Measurements from ENCODE around the gene PRKAG1.
A peak's percentile ranks its signal among the peaks of the same experiment; 100 is the strongest.

The PRKAG1 gene

DNA sequence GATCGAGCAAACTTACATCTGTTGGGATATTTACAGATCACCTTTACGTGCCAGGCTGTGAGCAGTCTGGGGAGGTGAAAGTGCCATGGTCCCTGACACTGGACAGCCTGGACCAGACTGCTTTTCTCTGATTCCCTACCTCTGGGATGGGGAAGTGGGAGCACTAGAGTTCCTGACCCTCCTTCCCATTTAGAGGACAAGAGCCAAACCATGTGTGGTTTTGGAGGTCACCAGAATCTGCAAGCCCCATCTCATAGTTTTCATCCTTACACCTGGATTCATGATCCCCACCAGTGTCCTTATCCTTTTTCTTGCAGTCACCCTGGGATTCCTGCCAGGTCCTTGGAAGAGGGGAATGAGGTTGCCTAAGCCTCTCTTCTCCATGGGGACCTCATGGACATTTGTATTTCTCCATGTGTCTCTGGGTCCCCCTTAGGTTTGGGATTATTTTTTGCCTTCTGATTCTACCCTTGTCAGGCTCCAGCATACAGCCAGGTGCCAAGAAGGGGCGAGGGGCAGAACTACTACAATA lies 45.6 kb downstream of the PRKAG1 start:
- no peak for DNase-seq (ENCODE audit: low read depth, low spot score)
- TF ChIP-seq EZH2 (IDR thresholded peaks at IDR 0.05) (no peak), FOXP2 (optimal IDR thresholded peaks at IDR 0.05; ENCODE audit: control extremely low read depth, extremely low read length, insufficient read depth) (no peak), POLR2AphosphoS5 (IDR thresholded peaks at IDR 0.05; ENCODE audit: borderline replicate concordance, low read depth, low read length) (no peak)
- no peak overlapping the region for H3K27ac ChIP-seq
- no peak overlapping the region for H3K4me3 ChIP-seq
- H3K9ac ChIP-seq (ENCODE audit: insufficient read length), result no peak overlapping the region
- H3K9me3 ChIP-seq (ENCODE audit: low read depth, low read length), result no peaks in the 10 kb centered on the region
- H3K36me3 ChIP-seq (ENCODE audit: insufficient read depth, low read length), result no peaks in the 10 kb centered on the region

GRCh38 chr12:48972213-48972951 lies 46.2 kb downstream of the PRKAG1 start:
- TF ChIP-seq EZH2 (IDR thresholded peaks at IDR 0.05), result no peak
- no peak for TF ChIP-seq POLR2AphosphoS5 (IDR thresholded peaks at IDR 0.05; ENCODE audit: borderline replicate concordance, low read depth, low read length)
- TF ChIP-seq FOXP2 (optimal IDR thresholded peaks at IDR 0.05; ENCODE audit: control extremely low read depth, extremely low read length, insufficient read depth), result no peak
- no peak overlapping the region for H3K27ac ChIP-seq
- H3K9me3 ChIP-seq (ENCODE audit: low read depth, low read length), result no peaks in the 10 kb centered on the region
- no peak for DNase-seq (ENCODE audit: low read depth, low spot score)
- no peak overlapping the region for H3K9ac ChIP-seq (ENCODE audit: insufficient read length)
- no peaks in the 10 kb centered on the region for H3K36me3 ChIP-seq (ENCODE audit: insufficient read depth, low read length)
- H3K4me3 ChIP-seq, result peak overlapping the region; percentile 91

- peak overlapping the region; percentile 91 for H3K4me3 ChIP-seq
- no peaks in the 10 kb centered on the region for H3K9me3 ChIP-seq (ENCODE audit: low read depth, low read length)
- H3K27ac ChIP-seq, result no peak overlapping the region
- H3K36me3 ChIP-seq (ENCODE audit: insufficient read depth, low read length), result no peaks in the 10 kb centered on the region
- DNase-seq (ENCODE audit: low read depth, low spot score), result no peak
- TF ChIP-seq POLR2AphosphoS5 (IDR thresholded peaks at IDR 0.05; ENCODE audit: borderline replicate concordance, low read depth, low read length) (no peak), EZH2 (IDR thresholded peaks at IDR 0.05) (no peak), FOXP2 (optimal IDR thresholded peaks at IDR 0.05; ENCODE audit: control extremely low read depth, extremely low read length, insufficient read depth) (no peak)
- peak overlapping the region; percentile 73 for H3K9ac ChIP-seq (ENCODE audit: insufficient read length)
Measured at GRCh38 chr12:48970702-48971334, 47.8 kb downstream of the PRKAG1 start.

DNA sequence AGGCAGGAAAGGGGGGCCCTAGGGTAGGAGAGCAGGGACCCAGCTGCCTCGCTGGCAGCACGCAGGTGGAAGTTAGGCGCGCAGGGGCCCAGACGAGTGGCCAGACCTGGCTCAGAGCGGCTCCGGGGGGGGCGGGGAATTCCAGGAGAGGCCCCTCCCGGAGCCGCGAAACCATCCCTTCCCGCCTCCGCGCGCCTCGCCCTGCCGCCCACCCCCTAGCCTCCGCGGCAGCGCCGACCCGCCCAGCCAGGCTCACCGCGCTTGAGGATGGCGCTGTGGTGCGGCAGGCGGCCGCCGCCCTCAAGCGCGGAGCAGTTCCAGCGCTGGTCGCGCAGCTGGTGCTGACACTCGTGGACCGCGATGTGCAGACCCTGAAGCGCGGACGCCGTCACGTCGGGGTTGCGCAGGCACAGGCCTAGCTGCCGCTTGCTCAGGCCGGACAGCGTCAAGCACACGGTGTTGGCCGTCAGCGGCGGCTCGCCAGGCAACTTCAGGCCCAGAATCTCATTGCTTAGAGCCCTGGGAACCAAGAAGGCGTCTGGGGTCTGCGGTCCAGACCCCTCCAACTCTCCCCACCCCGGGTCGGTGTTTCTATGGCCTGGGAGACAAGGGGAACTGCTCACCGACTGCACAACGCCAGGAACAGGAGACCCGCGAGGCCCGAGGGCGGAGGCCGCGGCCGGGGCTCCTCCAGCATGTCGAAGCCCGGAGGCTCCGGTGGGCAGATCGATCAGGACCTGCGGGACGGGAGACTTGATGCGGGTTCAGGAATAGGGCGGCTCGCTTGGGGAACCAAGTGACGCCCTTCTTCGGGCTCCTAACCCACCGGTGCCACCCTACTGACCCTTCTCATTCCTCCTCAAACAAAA lies 48.5 kb downstream of the PRKAG1 start:
- no peak for TF ChIP-seq EZH2 (IDR thresholded peaks at IDR 0.05)
- no peak for TF ChIP-seq FOXP2 (optimal IDR thresholded peaks at IDR 0.05; ENCODE audit: control extremely low read depth, extremely low read length, insufficient read depth)
- TF ChIP-seq POLR2AphosphoS5 (IDR thresholded peaks at IDR 0.05; ENCODE audit: borderline replicate concordance, low read depth, low read length), result no peak
- H3K9me3 ChIP-seq (ENCODE audit: low read depth, low read length), result no peaks in the 10 kb centered on the region

GRCh38 chr12:48969160-48969771 lies 49.3 kb downstream of the PRKAG1 start:
- Histone ChIP-seq H3K4me3 (no peak overlapping the region), H3K27ac (no peak overlapping the region), H3K9ac (ENCODE audit: insufficient read length) (no peak overlapping the region), H3K9me3 (ENCODE audit: low read depth, low read length) (no peaks in the 10 kb centered on the region), H3K36me3 (ENCODE audit: insufficient read depth, low read length) (no peaks in the 10 kb centered on the region)
- DNase-seq (ENCODE audit: low read depth, low spot score), result no peak
- TF ChIP-seq POLR2AphosphoS5 (IDR thresholded peaks at IDR 0.05; ENCODE audit: borderline replicate concordance, low read depth, low read length) (no peak), FOXP2 (optimal IDR thresholded peaks at IDR 0.05; ENCODE audit: control extremely low read depth, extremely low read length, insufficient read depth) (no peak), EZH2 (IDR thresholded peaks at IDR 0.05) (no peak)

More for the DNA sequence above, 48.5 kb downstream of the PRKAG1 start:
- no peak overlapping the region for H3K9ac ChIP-seq (ENCODE audit: insufficient read length)
- H3K27ac ChIP-seq, result no peak overlapping the region
- no peak for DNase-seq (ENCODE audit: low read depth, low spot score)
- peak overlapping the region; percentile 91 for H3K4me3 ChIP-seq
- no peaks in the 10 kb centered on the region for H3K36me3 ChIP-seq (ENCODE audit: insufficient read depth, low read length)

DNA sequence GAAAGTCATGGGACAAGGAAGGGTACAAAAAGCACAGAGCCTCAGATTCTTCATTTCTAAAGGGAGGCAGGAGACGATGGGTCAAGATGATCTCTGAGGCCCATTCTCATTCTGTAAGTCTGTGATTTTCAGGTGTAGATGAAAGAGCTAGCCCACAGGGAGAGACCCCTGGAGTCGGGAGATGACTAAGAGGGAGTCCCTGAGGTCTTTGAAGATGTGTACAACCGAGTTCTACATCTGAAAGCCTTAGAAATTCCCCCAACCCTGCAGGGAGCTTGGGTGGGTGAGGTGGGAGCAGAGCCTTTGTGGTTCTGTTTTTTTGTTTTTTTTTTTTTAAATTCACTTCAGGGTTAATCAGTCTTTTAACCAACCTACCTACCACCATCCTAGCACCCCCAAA lies 50.1 kb downstream of the PRKAG1 start:
- no peaks in the 10 kb centered on the region for H3K9me3 ChIP-seq (ENCODE audit: low read depth, low read length)
- H3K27ac ChIP-seq, result no peak overlapping the region
- no peak overlapping the region for H3K4me3 ChIP-seq
- no peaks in the 10 kb centered on the region for H3K36me3 ChIP-seq (ENCODE audit: insufficient read depth, low read length)
- TF ChIP-seq EZH2 (IDR thresholded peaks at IDR 0.05) (no peak), POLR2AphosphoS5 (IDR thresholded peaks at IDR 0.05; ENCODE audit: borderline replicate concordance, low read depth, low read length) (no peak), FOXP2 (optimal IDR thresholded peaks at IDR 0.05; ENCODE audit: control extremely low read depth, extremely low read length, insufficient read depth) (no peak)
- DNase-seq (ENCODE audit: low read depth, low spot score), result no peak
- no peak overlapping the region for H3K9ac ChIP-seq (ENCODE audit: insufficient read length)

- no peak overlapping the region for H3K27ac ChIP-seq
- H3K4me3 ChIP-seq, result no peak overlapping the region
- H3K9ac ChIP-seq (ENCODE audit: insufficient read length), result no peak overlapping the region
- DNase-seq (ENCODE audit: low read depth, low spot score), result no peak
- H3K9me3 ChIP-seq (ENCODE audit: low read depth, low read length), result no peaks in the 10 kb centered on the region
- no peaks in the 10 kb centered on the region for H3K36me3 ChIP-seq (ENCODE audit: insufficient read depth, low read length)
- TF ChIP-seq POLR2AphosphoS5 (IDR thresholded peaks at IDR 0.05; ENCODE audit: borderline replicate concordance, low read depth, low read length) (no peak), EZH2 (IDR thresholded peaks at IDR 0.05) (no peak), FOXP2 (optimal IDR thresholded peaks at IDR 0.05; ENCODE audit: control extremely low read depth, extremely low read length, insufficient read depth) (no peak)
Measured at GRCh38 chr12:48967991-48968390, 50.6 kb downstream of the PRKAG1 start.
